GM15510 (cell line): ENCODE results near the gene IQCK.

Experiments
- POLR2A ChIP-seq: IDR thresholded peaks from 3 replicates; pipeline ENCODE4 v1.6.1; 2011; ENCODE audit warnings: borderline replicate concordance; ENCODE audit not compliant: insufficient read length; ENCODE audit errors: extremely low read depth

The IQCK gene

DNA sequence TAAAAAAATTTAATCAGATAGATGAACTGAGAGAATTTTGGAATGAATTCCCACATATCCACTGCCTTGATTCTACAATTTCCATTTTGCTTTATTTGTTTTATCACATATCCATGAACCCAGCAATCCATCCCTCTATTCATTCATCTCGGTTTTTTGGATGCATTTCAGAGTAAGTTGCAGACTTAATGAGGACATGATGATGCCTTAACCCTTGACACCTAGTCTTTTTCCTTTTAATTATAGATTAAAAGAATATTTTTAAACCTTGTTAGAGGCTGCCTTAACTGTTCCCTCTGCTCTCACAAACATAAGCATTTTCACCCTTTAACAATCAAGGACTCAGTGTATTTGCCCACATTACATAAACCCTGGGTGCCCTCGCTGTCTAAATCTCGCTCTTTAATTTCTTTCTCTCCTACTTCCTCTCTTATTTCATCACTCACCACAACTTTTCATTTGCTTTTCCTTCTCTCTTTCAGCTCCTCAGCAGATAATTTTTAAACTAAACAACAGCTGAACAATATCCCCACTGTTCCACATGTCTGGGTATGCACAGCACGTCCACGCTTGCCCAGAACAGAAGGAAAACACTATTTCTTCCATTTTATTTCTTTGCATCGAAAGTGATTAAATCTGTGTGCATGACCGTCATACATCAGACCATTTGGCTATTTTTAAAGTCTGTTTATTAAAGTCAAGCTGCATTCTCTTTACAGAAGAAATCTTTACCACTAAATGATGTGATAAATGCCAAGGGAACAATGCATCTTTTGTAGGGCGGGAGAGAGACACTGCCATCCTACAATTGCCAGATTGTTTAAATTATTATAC is 39.9 kb downstream of the IQCK start:
- TF ChIP-seq POLR2A, result no peak

DNA sequence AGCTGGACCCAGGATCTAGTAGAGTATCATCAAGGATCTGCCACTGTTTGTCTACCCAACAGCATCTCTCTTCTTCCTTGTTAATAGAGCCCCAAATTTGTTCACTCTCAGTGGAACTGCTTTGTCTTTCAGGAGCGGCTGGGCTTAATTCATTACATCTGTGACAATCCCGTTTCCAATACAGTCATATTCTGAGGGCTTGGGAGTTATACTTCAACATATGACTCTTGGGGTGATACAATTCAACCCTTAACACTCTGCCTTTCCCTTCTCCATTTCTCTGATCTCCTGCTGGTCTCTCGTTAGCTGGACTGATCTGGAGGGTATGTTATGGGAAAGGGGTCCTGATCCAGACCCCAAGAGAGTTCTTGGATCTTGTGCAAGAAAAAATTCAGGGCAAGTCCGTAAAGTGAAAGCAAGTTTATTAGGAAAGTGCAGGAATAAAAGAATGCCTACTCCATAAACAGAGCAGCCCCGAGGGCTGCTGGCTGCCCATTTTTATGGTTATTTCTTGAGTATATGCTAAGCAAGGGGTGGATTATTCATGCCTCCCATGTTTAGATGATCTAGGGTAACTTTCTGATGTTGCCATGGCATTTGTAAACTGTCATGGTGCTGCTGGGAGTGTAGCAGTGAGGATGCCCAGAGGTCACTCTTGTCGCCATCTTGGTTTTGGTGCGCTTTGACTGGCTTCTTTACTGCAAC is 42.4 kb downstream of the IQCK start:
- TF ChIP-seq POLR2A, result no peak

DNA sequence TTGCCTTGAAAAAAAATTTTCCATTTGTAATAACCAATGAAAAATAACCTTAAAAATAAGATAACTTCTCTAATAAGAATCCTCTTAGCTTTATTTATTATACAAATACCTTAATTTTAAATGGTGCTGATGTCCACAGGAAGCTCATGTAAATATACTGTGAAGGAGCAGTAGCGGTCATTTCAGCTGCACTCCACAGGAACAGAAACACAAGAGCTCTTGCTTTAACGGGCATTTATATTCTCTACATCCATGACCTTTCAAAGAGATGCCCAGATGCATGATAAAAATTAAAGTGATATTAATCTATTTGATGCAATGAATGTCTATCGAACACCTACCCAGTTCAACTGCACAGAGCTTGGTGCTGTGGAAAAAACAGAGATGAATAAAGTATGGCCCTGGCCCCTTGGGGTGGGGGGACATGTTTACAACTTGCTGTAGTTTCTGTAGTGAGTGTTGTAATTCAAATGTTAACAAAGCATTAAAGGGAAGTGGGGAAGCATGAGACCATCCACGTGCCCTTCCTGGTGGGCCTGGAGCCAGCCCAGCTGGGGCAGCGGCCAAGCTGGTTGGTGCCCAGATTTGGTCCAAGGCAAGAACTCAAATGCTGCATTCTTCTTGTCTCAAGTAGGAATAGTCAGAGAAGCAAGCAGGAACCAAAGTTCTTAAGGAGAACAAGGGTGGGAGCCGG is 47.9 kb downstream of the IQCK start:
- no peak for TF ChIP-seq POLR2A

DNA sequence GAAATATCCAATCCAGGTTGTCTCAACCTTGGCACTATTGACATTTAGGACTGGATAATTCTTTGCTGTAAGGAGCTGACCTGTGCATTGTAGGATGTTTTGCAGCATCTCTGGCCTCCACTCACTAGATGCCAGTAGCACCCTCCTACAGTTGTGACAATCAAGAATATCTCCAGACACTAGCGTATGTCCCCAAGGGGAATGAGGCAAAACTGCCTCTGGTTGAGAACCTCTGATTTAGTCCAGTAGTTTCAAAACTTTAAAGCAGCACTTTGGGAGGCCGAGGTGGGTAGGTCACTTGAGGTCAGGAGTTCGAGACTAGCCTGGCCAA is 48.4 kb downstream of the IQCK start:
- TF ChIP-seq POLR2A, result no peak

DNA sequence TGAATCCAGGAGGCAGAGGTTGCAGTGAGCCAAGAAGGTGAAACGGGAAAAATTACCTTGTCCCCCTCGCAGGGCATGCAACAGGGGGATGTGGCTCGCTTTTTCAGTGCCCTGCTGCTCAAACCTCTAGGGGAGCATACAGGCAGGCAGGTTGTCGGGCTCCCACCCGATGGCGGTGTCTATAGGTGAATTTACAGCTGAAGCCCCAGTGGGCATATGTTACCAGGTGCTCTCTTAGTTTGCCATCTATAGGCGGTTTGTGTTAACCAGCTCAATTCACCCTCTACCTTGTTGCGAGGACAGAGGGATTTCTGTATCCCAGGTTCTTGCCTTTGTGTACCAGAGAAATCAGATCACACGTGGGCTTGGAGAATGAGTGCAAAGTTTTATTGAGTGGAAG is 48.9 kb downstream of the IQCK start:
- no peak for TF ChIP-seq POLR2A

DNA sequence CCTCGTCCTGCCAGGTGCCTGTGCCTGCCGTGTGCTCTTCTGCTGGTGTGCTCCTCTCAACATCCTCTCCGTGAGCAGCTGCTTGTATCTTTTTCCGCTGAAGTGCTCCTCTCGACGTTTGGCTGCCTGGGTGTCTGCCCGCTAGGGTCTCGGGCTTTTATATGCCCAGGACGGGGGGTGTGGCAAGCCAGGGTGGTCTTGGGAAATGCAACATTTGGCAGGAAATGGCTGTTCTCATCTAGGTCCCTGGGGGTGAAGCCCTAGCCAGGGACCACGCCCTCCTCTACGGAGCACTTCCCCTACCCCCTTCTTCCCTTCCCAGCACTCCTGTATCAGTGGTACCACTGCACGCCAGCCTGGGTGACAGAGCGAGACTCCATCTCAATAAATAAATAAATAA is 49.4 kb downstream of the IQCK start:
- no peak for TF ChIP-seq POLR2A

DNA sequence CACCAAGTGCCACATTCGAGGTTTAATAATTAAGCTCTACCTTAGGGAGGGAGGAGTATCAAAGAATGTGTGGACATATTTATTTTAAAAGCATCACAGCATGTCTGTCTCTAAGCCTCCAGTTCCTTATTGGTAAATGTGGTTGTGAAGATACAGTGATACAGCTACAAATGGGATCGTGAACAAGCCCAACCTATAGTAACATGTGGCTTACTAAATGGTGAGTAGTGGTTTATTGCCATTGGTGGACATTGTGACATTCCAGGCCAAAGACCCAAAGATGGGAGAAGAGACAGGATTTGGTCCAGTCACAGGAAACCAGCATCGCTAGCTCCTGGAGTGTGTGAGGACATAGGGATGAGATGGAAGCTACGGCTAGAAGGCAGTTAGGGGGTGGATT is 51.2 kb downstream of the IQCK start:
- TF ChIP-seq POLR2A, result no peak

DNA sequence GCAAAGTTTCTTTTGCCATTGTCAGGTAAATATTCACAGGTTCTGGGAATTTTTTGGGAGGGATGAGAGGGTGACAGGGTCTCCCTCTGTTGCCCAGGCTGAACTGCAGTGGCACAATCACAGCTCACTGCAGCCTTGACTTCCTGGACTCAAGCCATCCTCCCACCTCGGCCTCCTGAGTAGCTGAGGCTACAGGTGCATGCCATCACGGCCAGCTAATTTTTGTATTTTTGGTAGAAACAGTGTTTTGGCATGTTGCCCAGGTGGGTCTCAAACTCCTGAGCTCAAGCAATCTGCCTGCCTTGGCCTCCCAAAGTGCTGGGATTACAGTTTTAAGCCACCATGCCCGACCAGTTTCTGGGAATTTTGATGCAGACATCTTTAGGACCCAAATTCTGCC is 53.0 kb downstream of the IQCK start:
- no peak for TF ChIP-seq POLR2A

DNA sequence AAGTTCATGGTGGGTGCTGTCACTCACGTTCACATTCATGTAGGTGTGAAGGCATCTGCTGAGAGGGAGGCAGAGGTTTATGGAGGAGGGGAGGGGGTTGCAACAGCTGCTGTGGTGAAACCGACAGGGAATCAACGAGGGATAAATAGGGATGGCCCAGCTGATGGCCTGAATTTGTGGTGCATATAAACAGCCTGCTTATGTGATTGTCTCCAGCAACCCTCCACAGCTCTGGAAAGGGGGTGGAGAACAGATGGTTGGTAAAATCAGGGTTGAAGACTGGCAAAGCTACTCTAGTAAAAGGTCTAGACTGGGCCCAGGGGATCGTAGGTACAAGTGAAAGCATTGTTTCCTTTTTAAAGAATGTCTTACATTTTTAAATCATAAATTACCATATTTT is 53.7 kb downstream of the IQCK start:
- no peak for TF ChIP-seq POLR2A

DNA sequence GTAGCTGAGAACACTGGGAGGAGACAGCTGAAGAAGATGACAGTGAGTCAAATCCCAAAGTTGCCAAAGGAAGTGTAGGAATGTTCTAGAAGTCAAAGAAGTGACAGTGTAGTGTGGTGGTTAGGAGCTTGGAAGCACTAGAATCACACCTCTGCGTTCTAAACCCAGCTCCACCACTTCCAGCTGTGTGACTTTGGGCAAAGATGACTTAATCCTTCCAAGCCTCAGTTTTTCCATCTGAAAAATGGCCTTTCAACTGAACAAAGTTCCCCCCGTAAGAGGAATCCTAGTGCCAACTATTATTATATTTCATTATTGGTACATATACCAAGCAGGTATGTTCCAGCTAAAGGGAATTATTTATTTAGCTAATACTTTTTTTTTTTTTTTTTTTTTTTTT is 56.0 kb downstream of the IQCK start:
- no peak for TF ChIP-seq POLR2A

DNA sequence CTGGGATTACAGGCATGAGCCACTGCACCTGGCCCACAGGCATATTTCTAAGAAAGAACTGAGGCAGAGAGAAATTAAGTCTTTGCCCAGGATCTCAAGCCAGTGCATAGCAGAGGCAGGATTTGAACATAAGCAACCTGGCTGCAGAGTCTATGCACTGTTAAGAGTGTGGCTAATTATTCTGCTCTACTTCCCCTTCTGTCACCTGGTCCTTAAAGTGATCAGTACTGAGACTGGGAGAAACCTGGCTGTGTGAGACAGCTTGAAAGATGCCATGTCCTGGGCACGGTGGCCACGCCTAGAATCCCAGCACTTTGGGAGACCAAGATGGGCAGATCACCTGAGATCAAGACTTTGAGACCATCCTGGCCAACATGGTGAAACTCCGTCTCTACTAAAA is 58.1 kb downstream of the IQCK start:
- TF ChIP-seq POLR2A, result no peak

DNA sequence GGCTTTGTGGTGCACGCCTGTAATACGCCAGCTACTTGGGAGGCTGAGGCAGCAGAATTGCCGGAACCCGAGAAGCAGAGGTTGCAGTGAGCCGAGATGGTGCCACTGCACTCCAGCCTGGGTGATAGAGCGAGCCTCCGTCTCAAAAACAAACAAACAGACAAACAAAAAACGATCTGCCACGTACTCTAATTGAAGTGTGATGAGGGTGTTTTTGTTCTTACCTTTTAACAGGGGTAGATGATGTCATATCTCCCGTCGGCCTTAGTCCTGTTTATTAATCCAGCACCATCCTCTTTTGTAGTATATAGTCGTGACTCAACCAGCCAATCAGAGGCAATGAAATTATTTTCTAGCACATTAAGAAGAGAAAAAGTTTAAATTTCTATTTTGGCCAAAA is 58.5 kb downstream of the IQCK start:
- TF ChIP-seq POLR2A, result no peak

DNA sequence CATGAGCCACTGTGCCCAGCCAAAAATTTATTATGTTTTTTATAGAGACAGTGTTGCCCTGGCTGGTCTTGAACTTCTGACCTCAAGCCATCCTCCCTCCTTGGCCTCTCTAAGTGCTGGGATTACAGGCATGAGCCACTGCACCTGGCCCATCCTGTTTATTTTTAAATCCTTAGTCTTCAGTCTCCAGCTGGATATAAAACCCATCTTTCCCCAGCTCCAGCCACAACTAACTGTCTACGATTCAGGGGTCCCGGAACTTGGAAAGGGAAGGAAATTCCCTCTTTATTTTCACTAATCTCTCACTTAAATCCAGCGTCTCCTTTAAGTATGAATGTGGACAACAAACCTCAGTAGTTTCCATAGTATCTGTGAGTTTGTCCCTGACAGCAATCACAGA is 62.2 kb downstream of the IQCK start:
- TF ChIP-seq POLR2A, result no peak

DNA sequence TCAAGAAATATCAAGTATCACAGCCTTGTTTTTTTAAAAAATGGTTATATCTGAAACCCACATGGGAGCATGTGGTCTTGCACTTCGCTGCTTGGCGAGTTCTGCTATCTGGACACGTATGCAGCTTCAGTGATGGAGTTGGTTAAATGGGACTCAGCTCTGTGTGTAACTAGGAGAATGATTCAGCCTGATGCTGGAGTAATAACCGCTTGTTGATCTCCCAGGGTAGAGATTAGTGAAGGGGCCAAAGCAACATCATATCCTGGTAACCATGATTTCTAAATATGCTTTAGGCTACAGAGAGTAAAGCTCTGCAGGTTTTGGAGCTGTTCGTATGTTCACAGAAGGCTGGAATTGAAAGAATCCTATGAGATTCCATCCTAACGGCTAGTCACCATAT is 63.2 kb downstream of the IQCK start:
- TF ChIP-seq POLR2A, result no peak

DNA sequence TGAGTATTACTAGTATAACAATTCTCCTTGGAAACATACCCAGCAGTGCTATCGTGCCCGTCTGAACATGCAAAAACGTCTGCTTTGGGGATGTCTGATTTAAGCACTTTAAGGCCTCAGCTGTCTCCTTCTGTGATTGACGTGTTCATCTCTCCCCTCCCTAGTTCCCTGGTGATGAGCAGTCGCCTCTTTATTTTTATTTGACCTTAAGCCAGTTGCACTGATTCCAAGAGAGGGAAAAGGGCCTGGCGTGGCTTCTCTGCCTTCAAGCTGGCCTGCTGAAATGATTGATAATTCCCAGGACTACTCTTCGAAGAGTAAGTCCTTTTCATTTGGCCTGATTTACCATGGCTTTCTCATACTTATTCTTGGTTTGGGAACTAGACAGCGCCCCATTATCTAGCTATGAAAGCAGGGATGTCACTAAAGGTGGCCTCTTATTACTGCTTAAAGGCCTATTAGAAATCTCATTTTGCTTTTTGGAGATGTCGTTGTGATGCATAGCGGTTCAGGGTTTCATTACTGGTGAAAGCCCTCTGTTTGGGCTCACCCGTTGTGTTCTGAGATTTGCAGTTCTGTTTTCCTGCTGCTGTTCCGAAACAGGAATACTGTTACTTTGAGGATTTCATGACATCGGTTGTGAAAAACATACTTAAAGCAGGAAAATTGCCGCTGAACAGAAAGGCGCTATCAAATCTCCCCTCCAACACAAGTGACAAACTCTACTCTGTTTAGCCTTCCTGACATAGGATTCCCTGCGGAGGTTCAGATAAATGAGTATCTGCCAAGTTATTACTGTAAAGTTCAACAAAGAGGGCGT is 65.5 kb downstream of the IQCK start:
- TF ChIP-seq POLR2A, result no peak

DNA sequence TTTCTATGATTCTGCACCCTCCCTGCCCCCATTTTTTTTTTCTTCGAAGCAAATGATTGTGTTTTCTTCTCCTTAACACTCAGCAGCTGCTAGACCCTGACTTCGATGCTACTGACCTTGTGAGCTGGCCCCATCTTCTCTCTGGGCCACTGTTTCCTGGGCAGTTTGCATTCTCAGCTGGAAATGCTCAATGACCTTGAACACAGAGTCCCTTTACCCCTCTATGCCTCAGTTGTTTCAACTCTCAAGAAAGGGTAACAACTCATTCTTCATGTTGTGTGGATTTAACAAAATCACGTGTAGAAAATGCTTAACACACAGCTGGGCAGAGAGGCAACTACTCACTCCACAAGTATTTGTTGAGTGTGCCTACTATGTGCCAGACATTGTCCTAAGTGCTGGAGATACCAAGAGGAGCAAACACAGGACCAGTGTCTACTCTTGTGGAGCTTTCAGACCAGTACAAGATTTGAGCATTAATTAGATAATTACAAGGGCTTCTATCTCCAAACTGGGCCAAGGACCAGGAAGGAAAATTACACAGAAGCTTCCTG is 66.2 kb downstream of the IQCK start:
- no peak for TF ChIP-seq POLR2A

DNA sequence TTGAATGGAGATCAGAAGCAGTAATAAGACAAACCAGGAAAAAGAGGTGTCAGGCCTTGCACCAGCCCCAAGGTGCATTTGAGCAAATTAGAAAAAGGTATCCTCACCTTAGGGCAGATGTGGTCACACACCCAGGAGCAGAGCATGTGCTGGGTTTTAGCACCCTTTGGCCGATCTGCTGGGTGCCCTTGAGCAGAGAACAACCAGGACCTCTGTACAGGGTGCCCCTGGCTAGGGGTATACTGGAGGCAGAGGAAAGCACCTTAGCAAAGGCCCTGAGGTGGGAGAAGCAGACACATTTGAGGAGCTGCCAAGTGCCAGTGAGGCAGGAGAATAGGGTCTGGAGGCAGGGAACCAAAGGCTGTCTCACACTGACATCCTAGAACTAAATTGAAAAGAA is 67.0 kb downstream of the IQCK start:
- TF ChIP-seq POLR2A, result no peak
